ENCODE measurements around the gene MGST2.

The MGST2 gene

DNA sequence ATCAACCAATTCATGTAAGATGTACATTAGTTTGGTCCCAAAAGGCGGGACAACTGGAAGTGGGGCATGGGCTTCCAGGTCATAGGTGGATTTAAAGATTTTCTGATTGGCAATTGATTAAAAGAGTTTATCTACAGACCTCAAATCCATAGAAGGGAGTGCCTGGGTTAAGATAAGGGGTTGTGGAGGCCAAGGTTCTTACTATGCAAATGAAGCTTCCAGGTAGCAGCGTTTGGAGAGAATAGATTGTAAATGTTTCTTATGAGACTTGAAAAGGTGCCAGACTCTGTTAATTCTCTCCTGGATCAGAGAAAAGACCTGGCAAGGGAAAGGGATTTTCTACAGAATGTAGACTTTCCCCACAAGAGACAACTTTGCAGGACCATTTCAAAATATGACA lies 2.4 kb downstream of the MGST2 start:
- Histone ChIP-seq H2BK5ac (ENCODE audit: low read depth, low read length, poor library complexity) (no peak overlapping the region), H2BK120ac (ENCODE audit: insufficient read depth, low read length, poor library complexity) (no peak overlapping the region), H3K18ac (ENCODE audit: low read length) (no peak overlapping the region), H3K4me1 (ENCODE audit: control insufficient read depth in 1 of 2, insufficient read depth in 2 of 2, low read length in 2 of 2) (peaks cover 17% of the 10 kb centered on the region in 2 experiments), H3K14ac (ENCODE audit: low read length) (no peak overlapping the region), H2BK12ac (ENCODE audit: low read length) (no peak overlapping the region), H3K27me3 (ENCODE audit: insufficient read depth, low read length) (no peaks in the 10 kb centered on the region), H3K4me2 (ENCODE audit: low read length) (no peak overlapping the region), H3K36me3 (ENCODE audit: control insufficient read depth in 1 of 2, insufficient read depth in 2 of 2, low read length in 2 of 2) (no peaks in the 10 kb centered on the region), H3K9me3 (ENCODE audit: insufficient read depth, low read depth, low read length) (no peaks in the 10 kb centered on the region), H3K27ac (ENCODE audit: low read depth, low read length) (no peak overlapping the region), H3K79me1 (ENCODE audit: low read length) (peaks cover 22% of the 10 kb centered on the region), H3K23ac (ENCODE audit: low read length) (no peak overlapping the region), H2AK5ac (ENCODE audit: low read length) (no peak overlapping the region), H4K8ac (ENCODE audit: low read depth, low read length) (no peak overlapping the region), H3K79me2 (ENCODE audit: control insufficient read depth, insufficient read depth, low read length, poor library complexity) (peaks cover 4% of the 10 kb centered on the region), H3K4me3 (ENCODE audit: low read depth, low read length) (no peak overlapping the region), H4K12ac (ENCODE audit: low read depth, low read length) (no peak overlapping the region), H3K4ac (ENCODE audit: low read depth, low read length) (no peak overlapping the region), H2AFZ (ENCODE audit: insufficient read depth, low read length, poor library complexity) (no peak overlapping the region), H3K9ac (ENCODE audit: low read length) (no peak overlapping the region), H4K91ac (ENCODE audit: low read depth, low read length) (no peak overlapping the region)
- WGBS (ENCODE audit: extremely low coverage, insufficient coverage, insufficient read length), result no CpG with 5 or more reads among the region's 2 CpGs
- no peak for DNase-seq

DNA sequence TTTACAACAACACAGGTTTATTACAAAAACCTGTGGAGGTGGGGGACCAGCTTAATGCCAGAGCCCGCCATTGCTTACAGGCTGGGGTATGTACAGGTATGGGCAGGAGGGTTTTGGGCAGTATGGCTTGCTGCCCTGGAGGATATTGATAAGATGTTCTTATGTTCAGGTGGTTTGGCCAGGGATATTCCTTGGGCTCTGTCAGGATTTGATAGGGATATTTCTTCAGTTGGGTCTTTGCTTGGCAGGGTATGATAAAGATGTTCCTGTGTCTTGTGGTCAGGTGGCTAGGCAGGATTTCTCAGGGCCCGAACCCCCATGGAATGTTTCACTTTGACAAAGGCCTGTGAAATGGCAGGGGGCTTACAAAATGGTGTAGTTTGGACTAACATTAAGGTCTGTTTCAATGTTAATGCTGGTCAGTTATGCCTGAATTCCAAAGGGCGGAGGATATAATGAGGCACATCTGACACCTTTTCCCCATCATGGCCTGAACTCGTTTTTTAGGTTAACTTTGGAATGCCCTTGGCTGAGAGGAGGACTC lies 3.1 kb downstream of the MGST2 start:
- Histone ChIP-seq H3K9me3 (ENCODE audit: insufficient read depth, low read depth, low read length) (no peaks in the 10 kb centered on the region), H4K91ac (ENCODE audit: low read depth, low read length) (peak overlapping the region; percentile 36), H3K4me1 (ENCODE audit: control insufficient read depth in 1 of 2, insufficient read depth in 2 of 2, low read length in 2 of 2) (peaks cover 17% of the 10 kb centered on the region in 2 experiments), H3K18ac (ENCODE audit: low read length) (no peak overlapping the region), H3K79me1 (ENCODE audit: low read length) (peaks cover 24% of the 10 kb centered on the region), H3K27me3 (ENCODE audit: insufficient read depth, low read length) (no peaks in the 10 kb centered on the region), H4K8ac (ENCODE audit: low read depth, low read length) (no peak overlapping the region), H3K9ac (ENCODE audit: low read length) (no peak overlapping the region), H3K4ac (ENCODE audit: low read depth, low read length) (no peak overlapping the region), H4K12ac (ENCODE audit: low read depth, low read length) (no peak overlapping the region), H3K4me3 (ENCODE audit: low read depth, low read length) (no peak overlapping the region), H2BK5ac (ENCODE audit: low read depth, low read length, poor library complexity) (no peak overlapping the region), H3K79me2 (ENCODE audit: control insufficient read depth, insufficient read depth, low read length, poor library complexity) (peaks cover 4% of the 10 kb centered on the region), H2BK12ac (ENCODE audit: low read length) (no peak overlapping the region), H2AFZ (ENCODE audit: insufficient read depth, low read length, poor library complexity) (no peak overlapping the region), H2AK5ac (ENCODE audit: low read length) (no peak overlapping the region), H3K23ac (ENCODE audit: low read length) (no peak overlapping the region), H2BK120ac (ENCODE audit: insufficient read depth, low read length, poor library complexity) (no peak overlapping the region), H3K27ac (ENCODE audit: low read depth, low read length) (no peak overlapping the region), H3K14ac (ENCODE audit: low read length) (no peak overlapping the region), H3K4me2 (ENCODE audit: low read length) (no peak overlapping the region), H3K36me3 (ENCODE audit: control insufficient read depth in 1 of 2, insufficient read depth in 2 of 2, low read length in 2 of 2) (no peaks in the 10 kb centered on the region)
- WGBS (ENCODE audit: extremely low coverage, insufficient coverage, insufficient read length), result no CpG with 5 or more reads among the region's 4 CpGs
- DNase-seq, result no peak

DNA sequence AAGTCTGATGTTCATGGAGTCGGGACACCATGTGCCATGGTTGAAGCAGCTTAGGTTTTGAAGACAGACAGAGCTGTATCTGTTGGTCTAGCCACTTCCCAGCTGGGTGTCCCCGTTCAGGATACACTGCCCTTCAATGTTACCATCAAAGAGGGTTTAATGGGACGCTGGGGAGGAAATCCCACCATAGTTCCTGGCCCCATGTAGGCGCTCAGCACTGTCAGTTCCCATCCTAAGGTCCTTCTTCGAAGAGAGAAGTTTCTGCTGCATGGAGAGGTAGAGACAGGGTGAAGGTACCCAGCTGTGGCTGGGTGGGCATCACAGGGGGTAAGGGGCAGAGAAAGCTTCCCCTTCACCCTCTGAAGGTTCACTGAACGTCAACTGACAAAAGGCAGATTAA lies 3.7 kb downstream of the MGST2 start:
- WGBS (ENCODE audit: extremely low coverage, insufficient coverage, insufficient read length), result no CpG with 5 or more reads among the region's 6 CpGs
- Histone ChIP-seq H4K12ac (ENCODE audit: low read depth, low read length) (no peak overlapping the region), H3K23ac (ENCODE audit: low read length) (no peak overlapping the region), H4K8ac (ENCODE audit: low read depth, low read length) (no peak overlapping the region), H2AFZ (ENCODE audit: insufficient read depth, low read length, poor library complexity) (no peak overlapping the region), H2AK5ac (ENCODE audit: low read length) (peak overlapping the region; percentile 11), H2BK5ac (ENCODE audit: low read depth, low read length, poor library complexity) (no peak overlapping the region), H3K4me1 (ENCODE audit: control insufficient read depth in 1 of 2, insufficient read depth in 2 of 2, low read length in 2 of 2) (peaks cover 17% of the 10 kb centered on the region in 2 experiments), H3K14ac (ENCODE audit: low read length) (peak overlapping the region; percentile 16), H3K9me3 (ENCODE audit: insufficient read depth, low read depth, low read length) (no peaks in the 10 kb centered on the region), H3K4ac (ENCODE audit: low read depth, low read length) (no peak overlapping the region), H3K4me3 (ENCODE audit: low read depth, low read length) (no peak overlapping the region), H2BK120ac (ENCODE audit: insufficient read depth, low read length, poor library complexity) (no peak overlapping the region), H3K4me2 (ENCODE audit: low read length) (no peak overlapping the region), H3K9ac (ENCODE audit: low read length) (no peak overlapping the region), H3K79me2 (ENCODE audit: control insufficient read depth, insufficient read depth, low read length, poor library complexity) (peaks cover 4% of the 10 kb centered on the region), H2BK12ac (ENCODE audit: low read length) (no peak overlapping the region), H3K36me3 (ENCODE audit: control insufficient read depth in 1 of 2, insufficient read depth in 2 of 2, low read length in 2 of 2) (no peaks in the 10 kb centered on the region), H3K18ac (ENCODE audit: low read length) (peak overlapping the region; percentile 32), H4K91ac (ENCODE audit: low read depth, low read length) (peak overlapping the region; percentile 12), H3K79me1 (ENCODE audit: low read length) (peaks cover 24% of the 10 kb centered on the region), H3K27me3 (ENCODE audit: insufficient read depth, low read length) (no peaks in the 10 kb centered on the region), H3K27ac (ENCODE audit: low read depth, low read length) (no peak overlapping the region)
- no peak for DNase-seq

DNA sequence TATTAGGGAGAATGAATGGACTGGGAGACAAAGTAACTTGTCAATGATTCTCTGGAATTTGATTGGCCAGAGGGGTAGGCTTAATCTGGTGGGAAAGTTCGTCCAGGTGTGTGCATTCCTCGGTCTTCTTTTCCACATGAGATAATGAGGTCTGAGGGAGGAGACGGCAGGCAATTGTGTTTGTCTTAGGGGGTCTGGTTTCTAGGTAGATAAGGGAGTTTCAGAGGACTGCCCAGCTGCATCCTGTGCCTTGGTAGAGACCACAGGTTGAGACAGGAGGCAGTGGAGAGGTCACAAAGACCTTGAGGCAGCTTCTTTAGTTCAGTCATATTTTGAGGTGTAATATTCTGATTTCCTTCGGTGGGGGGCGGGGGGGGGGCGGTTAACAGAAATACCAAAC lies 4.3 kb downstream of the MGST2 start:
- no peak overlapping the region for H2BK5ac ChIP-seq (ENCODE audit: low read depth, low read length, poor library complexity)
- H2AK5ac ChIP-seq (ENCODE audit: low read length), result no peak overlapping the region
- H4K8ac ChIP-seq (ENCODE audit: low read depth, low read length), result no peak overlapping the region
- no peak overlapping the region for H3K18ac ChIP-seq (ENCODE audit: low read length)
- WGBS (ENCODE audit: extremely low coverage, insufficient coverage, insufficient read length), result no CpG with 5 or more reads among the region's 6 CpGs
- H3K9ac ChIP-seq (ENCODE audit: low read length), result no peak overlapping the region
- H2BK12ac ChIP-seq (ENCODE audit: low read length), result no peak overlapping the region
- H3K27me3 ChIP-seq (ENCODE audit: insufficient read depth, low read length), result no peaks in the 10 kb centered on the region
- no peak overlapping the region for H3K14ac ChIP-seq (ENCODE audit: low read length)
- H3K4me3 ChIP-seq (ENCODE audit: low read depth, low read length), result no peak overlapping the region
- no peaks in the 10 kb centered on the region for H3K9me3 ChIP-seq (ENCODE audit: insufficient read depth, low read depth, low read length)
- H4K12ac ChIP-seq (ENCODE audit: low read depth, low read length), result no peak overlapping the region
- H3K36me3 ChIP-seq (ENCODE audit: control insufficient read depth in 1 of 2, insufficient read depth in 2 of 2, low read length in 2 of 2), result no peaks in the 10 kb centered on the region
- H3K27ac ChIP-seq (ENCODE audit: low read depth, low read length), result no peak overlapping the region
- H4K91ac ChIP-seq (ENCODE audit: low read depth, low read length), result no peak overlapping the region
- H3K79me2 ChIP-seq (ENCODE audit: control insufficient read depth, insufficient read depth, low read length, poor library complexity), result peaks cover 4% of the 10 kb centered on the region
- no peak for DNase-seq
- no peak overlapping the region for H3K23ac ChIP-seq (ENCODE audit: low read length)
- peaks cover 24% of the 10 kb centered on the region for H3K79me1 ChIP-seq (ENCODE audit: low read length)
- H3K4ac ChIP-seq (ENCODE audit: low read depth, low read length), result no peak overlapping the region
- no peak overlapping the region for H2AFZ ChIP-seq (ENCODE audit: insufficient read depth, low read length, poor library complexity)
- H2BK120ac ChIP-seq (ENCODE audit: insufficient read depth, low read length, poor library complexity), result no peak overlapping the region
- H3K4me1 ChIP-seq (ENCODE audit: control insufficient read depth in 1 of 2, insufficient read depth in 2 of 2, low read length in 2 of 2), result peaks cover 17% of the 10 kb centered on the region in 2 experiments
- no peak overlapping the region for H3K4me2 ChIP-seq (ENCODE audit: low read length)
